Measurements from ENCODE around the gene ST7. TPM values are rescaled to one million over a fixed set of nuclear protein-coding genes. Genes with fewer than 3 reads are reported as not detected.

ST7 gene
- total RNA-seq, 2 experiments from 2014 or later = 4.9 to 5.4 TPM

DNA sequence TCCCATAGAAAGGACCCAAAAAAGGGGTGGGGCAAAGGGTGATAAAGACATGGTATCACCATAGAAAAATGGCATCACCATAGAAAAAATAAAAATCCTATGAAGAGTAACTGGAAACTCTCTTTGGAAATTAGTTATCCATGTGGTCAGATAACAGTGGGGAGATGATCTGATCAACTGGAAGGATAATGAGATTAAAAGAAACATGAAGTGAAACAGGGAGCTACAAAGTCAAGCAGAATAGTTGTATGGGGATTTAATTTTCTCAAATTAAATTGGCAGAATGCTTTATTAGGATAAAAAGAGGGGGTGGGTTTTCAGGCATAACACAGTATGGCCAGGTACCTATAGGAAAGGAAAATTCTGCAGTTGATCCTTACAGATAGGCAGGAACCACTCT, 258.3 kb downstream of the ST7 start:
- Mint-ChIP-seq H3K27me3 (no peaks in the 10 kb centered on the region), H3K9me3 (no peaks in the 10 kb centered on the region), H3K27ac (no peak overlapping the region)

DNA sequence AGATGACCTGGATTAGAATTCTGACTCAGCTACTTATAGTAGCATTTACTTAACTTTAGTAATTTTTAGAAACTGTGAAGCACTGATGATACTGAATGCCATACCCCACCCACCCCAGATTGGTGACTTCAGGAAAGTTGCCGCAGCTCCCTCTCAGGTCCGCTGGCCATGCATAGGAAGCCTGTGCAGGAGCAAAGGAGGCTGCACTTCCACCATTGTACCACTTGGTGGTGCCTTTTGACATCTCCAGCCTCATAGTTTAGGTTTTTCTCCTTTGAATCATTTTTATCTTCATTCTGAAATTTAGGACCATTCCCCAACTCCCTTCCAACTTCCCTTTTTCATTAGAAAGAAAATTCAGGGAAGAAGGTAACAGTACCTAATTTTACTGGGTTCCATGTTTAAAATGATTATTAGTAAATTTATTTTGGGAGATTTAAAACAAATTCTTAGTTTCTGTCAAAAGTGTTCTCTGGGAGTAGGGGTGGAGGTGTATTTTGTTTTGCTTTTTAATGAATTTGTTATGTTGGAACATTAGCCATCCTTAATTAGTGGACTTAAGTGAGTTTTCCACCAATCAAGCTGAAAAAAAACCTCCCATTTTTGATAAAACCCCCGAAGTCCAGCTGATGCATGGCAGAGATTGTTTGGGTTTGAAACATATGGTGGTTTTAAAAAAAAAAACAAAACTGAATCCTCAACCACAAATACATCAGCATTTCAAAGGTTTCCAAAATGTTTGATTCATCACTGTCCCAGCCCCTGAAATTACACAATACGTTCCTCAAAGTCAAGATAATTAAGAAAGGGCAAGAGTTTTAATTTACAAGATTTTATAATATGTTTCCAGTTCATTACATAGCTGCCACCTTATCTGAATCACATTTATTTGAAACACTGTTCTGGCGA, 259.9 kb downstream of the ST7 start:
- intact Hi-C loops (cut with DNase I, micrococcal nuclease) = loop anchor here (2.0 to 10.0 kb wide), 3 partner anchors 932 to 984 kb away; no protein-coding TSS in a partner anchor
- DNase-seq (peak in 12 of 14 experiments; percentile 3 to 62 (median 14)), ATAC-seq (ENCODE audit: poor library complexity) (peak; percentile 65)
- ChIA-PET POLR2A (no interaction called here), CTCF (interaction anchor here (1.0 to 1.5 kb wide), 3 partner anchors 11 to 61 kb away, joined by 3 to 4 read pairs (median 3); no protein-coding TSS in a partner anchor)
- no peak overlapping the region for H3K27ac ChIP-seq (ENCODE audit: low read depth in 1 of 2, low read length in 2 of 2)
- no peaks in the 10 kb centered on the region for H3K9me3 ChIP-seq (ENCODE audit: control insufficient read depth in 1 of 2, insufficient read depth in 1 of 2, low read length in 2 of 2)
- Mint-ChIP-seq H3K9me3 (no peaks in the 10 kb centered on the region), H3K27ac (no peak overlapping the region), H3K36me3 (ENCODE audit: low read depth) (no peaks in the 10 kb centered on the region), H3K27me3 (no peaks in the 10 kb centered on the region), H3K4me3 (no peak overlapping the region), H3K4me1 (ENCODE audit: low read depth) (no peaks in the 10 kb centered on the region)
- H3K4me1 ChIP-seq (ENCODE audit: insufficient read depth, low read length) = no peaks in the 10 kb centered on the region
- no peaks in the 10 kb centered on the region for H3K36me3 ChIP-seq (ENCODE audit: insufficient read depth, low read length)
- no peak overlapping the region for H3K4me3 ChIP-seq (ENCODE audit: low read length)
- no peaks in the 10 kb centered on the region for H3K27me3 ChIP-seq (ENCODE audit: control insufficient read depth in 1 of 2, insufficient read depth in 2 of 2, low read length in 2 of 2)
- TF ChIP-seq, protein P1, sequence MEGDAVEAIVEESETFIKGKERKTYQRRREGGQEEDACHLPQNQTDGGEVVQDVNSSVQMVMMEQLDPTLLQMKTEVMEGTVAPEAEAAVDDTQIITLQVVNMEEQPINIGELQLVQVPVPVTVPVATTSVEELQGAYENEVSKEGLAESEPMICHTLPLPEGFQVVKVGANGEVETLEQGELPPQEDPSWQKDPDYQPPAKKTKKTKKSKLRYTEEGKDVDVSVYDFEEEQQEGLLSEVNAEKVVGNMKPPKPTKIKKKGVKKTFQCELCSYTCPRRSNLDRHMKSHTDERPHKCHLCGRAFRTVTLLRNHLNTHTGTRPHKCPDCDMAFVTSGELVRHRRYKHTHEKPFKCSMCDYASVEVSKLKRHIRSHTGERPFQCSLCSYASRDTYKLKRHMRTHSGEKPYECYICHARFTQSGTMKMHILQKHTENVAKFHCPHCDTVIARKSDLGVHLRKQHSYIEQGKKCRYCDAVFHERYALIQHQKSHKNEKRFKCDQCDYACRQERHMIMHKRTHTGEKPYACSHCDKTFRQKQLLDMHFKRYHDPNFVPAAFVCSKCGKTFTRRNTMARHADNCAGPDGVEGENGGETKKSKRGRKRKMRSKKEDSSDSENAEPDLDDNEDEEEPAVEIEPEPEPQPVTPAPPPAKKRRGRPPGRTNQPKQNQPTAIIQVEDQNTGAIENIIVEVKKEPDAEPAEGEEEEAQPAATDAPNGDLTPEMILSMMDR (IDR thresholded peaks at IDR 0.05) = peak; percentile 83

More for the DNA sequence above, 258.3 kb downstream of the ST7 start:
- no peak overlapping the region for H3K4me3 Mint-ChIP-seq
- ChIA-PET CTCF (no interaction called here), POLR2A (no interaction called here)
- Histone ChIP-seq H3K36me3 (ENCODE audit: insufficient read depth, low read length) (no peaks in the 10 kb centered on the region), H3K27ac (ENCODE audit: low read depth in 1 of 2, low read length in 2 of 2) (no peak overlapping the region), H3K9me3 (ENCODE audit: control insufficient read depth in 1 of 2, insufficient read depth in 1 of 2, low read length in 2 of 2) (no peaks in the 10 kb centered on the region), H3K4me3 (ENCODE audit: low read length) (no peak overlapping the region), H3K4me1 (ENCODE audit: insufficient read depth, low read length) (no peaks in the 10 kb centered on the region), H3K27me3 (ENCODE audit: control insufficient read depth in 1 of 2, insufficient read depth in 2 of 2, low read length in 2 of 2) (no peaks in the 10 kb centered on the region)
- no peaks in the 10 kb centered on the region for H3K36me3 Mint-ChIP-seq (ENCODE audit: low read depth)
- TF ChIP-seq, protein P1 (IDR thresholded peaks at IDR 0.05) = no peak
- no peak for DNase-seq
- intact Hi-C loops (cut with DNase I, micrococcal nuclease) = loop anchor here (2.0 to 10.0 kb wide), 3 partner anchors 933 to 986 kb away; no protein-coding TSS in a partner anchor
- H3K4me1 Mint-ChIP-seq (ENCODE audit: low read depth) = no peaks in the 10 kb centered on the region
- ATAC-seq (ENCODE audit: poor library complexity) = no peak

DNA sequence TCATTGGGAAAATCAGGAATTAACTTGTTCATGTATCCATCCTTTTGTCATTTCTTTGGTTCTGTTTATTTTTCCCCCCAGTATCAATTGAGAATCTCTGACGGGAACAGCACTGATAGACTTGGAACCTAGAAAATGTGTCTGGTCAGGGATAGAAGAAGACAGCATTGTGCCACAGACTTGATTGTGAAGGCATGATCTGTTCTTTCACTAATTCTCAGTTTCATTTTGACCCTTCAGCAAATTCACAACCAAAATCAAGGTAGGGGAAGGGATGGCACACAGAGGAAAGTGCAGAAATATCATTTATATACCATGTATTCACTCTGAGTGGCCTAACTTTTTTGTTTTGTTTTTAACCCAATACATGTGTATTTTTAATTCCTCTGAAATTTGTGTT, 262.7 kb downstream of the ST7 start:
- H3K27ac ChIP-seq (ENCODE audit: low read depth in 1 of 2, low read length in 2 of 2) = no peak overlapping the region
- ChIA-PET CTCF (no interaction called here), POLR2A (no interaction called here)
- H3K27me3 ChIP-seq (ENCODE audit: control insufficient read depth in 1 of 2, insufficient read depth in 2 of 2, low read length in 2 of 2) = no peaks in the 10 kb centered on the region
- no peak overlapping the region for H3K4me3 Mint-ChIP-seq
- ATAC-seq (ENCODE audit: poor library complexity) = no peak
- no peaks in the 10 kb centered on the region for H3K4me1 Mint-ChIP-seq (ENCODE audit: low read depth)
- no peak overlapping the region for H3K4me3 ChIP-seq (ENCODE audit: low read length)
- H3K4me1 ChIP-seq (ENCODE audit: insufficient read depth, low read length) = no peaks in the 10 kb centered on the region
- H3K36me3 ChIP-seq (ENCODE audit: insufficient read depth, low read length) = no peaks in the 10 kb centered on the region
- intact Hi-C loops (cut with DNase I, micrococcal nuclease) = loop anchor here in 1 of 2 experiments (10.0 kb wide), 1 partner anchor 929 kb away; no protein-coding TSS in a partner anchor
- DNase-seq = no peak
- H3K27me3 Mint-ChIP-seq = no peaks in the 10 kb centered on the region
- TF ChIP-seq, protein P1 (IDR thresholded peaks at IDR 0.05) = no peak
- no peaks in the 10 kb centered on the region for H3K36me3 Mint-ChIP-seq (ENCODE audit: low read depth)
- H3K9me3 ChIP-seq (ENCODE audit: control insufficient read depth in 1 of 2, insufficient read depth in 1 of 2, low read length in 2 of 2) = no peaks in the 10 kb centered on the region
- H3K27ac Mint-ChIP-seq = no peak overlapping the region
- H3K9me3 Mint-ChIP-seq = no peaks in the 10 kb centered on the region
